H1 (cell line): ENCODE data around the gene DYNC2I2.
"Not testable (repeated sequence)": the region's sequence is repeated elsewhere in the genome, so short reads cannot be mapped to it uniquely, and the experiment has no call there.

ENCODE experiments used
- CTCF ChIP-seq, 3 experiments: IDR thresholded peaks; 1 replicate in 2 of 3; 2 replicates in 1 of 3; pipeline versions ENCODE4 v1.5.1 to v1.6.1; 2011; ENCODE audit warnings: low read length in 3 of 3, mild to moderate bottlenecking in 3 of 3, inconsistent platforms in 2 of 3, low read depth in 1 of 3, moderate library complexity in 1 of 3; ENCODE audit not compliant: insufficient read depth in 1 of 3; ENCODE audit errors: control extremely low read depth in 1 of 3
- EP300 ChIP-seq, 2 experiments: IDR thresholded peaks; 1 replicate in 1 of 2; 2 replicates in 1 of 2; pipeline ENCODE4 v1.6.1; 2011 to 2012; ENCODE audit warnings: low read depth in 2 of 2, low read length in 2 of 2, mild to moderate bottlenecking in 2 of 2, borderline replicate concordance in 1 of 2, inconsistent platforms in 1 of 2, moderate library complexity in 1 of 2
- EZH2 ChIP-seq: fragments of 200-600 bp; sonication (generic); IDR thresholded peaks from 2 replicates; pipeline ENCODE4 v1.7.1; 2012; ENCODE audit warnings: low read depth, mild to moderate bottlenecking, moderate library complexity, low read length, inconsistent platforms; ENCODE audit not compliant: severe bottlenecking
- HDAC6 ChIP-seq: IDR thresholded peaks from one replicate; pipeline ENCODE4 v1.7.1; 2012; ENCODE audit warnings: low read depth, mild to moderate bottlenecking, inconsistent platforms, low read length, moderate library complexity
- JUN ChIP-seq: IDR thresholded peaks from 2 replicates; pipeline ENCODE4 v1.6.1; 2011; ENCODE audit warnings: low read depth, mild to moderate bottlenecking, improper control_type of control experiment, low read length
- KDM1A ChIP-seq: fragments of 200-600, 300-600 bp; sonication (generic); IDR thresholded peaks from 2 replicates; pipeline ENCODE4 v1.7.1; 2016; ENCODE audit warnings: mild to moderate bottlenecking, low read length, borderline replicate concordance
- MAX ChIP-seq: IDR thresholded peaks from 2 replicates; pipeline ENCODE4 v1.6.1; 2012; ENCODE audit warnings: inconsistent platforms
- NANOG ChIP-seq: IDR thresholded peaks from 2 replicates; pipeline ENCODE4 v1.6.1; 2011; ENCODE audit warnings: low read length, low read depth, mild to moderate bottlenecking, inconsistent platforms; ENCODE audit not compliant: insufficient read depth, poor library complexity, severe bottlenecking
- POLR2A ChIP-seq, 2 experiments: IDR thresholded peaks; 1 replicate in 1 of 2; 2 replicates in 1 of 2; pipeline ENCODE4 v1.6.1; 2011; ENCODE audit warnings: low read depth in 2 of 2, low read length in 2 of 2, mild to moderate bottlenecking in 2 of 2; ENCODE audit errors: control extremely low read depth in 1 of 2
- RAD21 ChIP-seq, 2 experiments: IDR thresholded peaks in 1 of 2; conservative IDR thresholded peaks in 1 of 2; 2 replicates each; pipeline ENCODE4 v1.6.1; 2011; ENCODE audit warnings: low read depth in 2 of 2, low read length in 2 of 2, improper control_type of control experiment in 1 of 2, inconsistent platforms in 1 of 2, mild to moderate bottlenecking in 1 of 2, moderate library complexity in 1 of 2
- RFX5 ChIP-seq: IDR thresholded peaks from 2 replicates; pipeline ENCODE4 v1.6.1; 2011; ENCODE audit warnings: low read depth, low read length, improper control_type of control experiment, borderline replicate concordance
- TBP ChIP-seq: IDR thresholded peaks from 2 replicates; pipeline ENCODE4 v1.6.1; 2011; ENCODE audit warnings: low read depth, low read length, improper control_type of control experiment
- TCF12 ChIP-seq: IDR thresholded peaks from 2 replicates; pipeline ENCODE4 v1.6.1; 2011; ENCODE audit warnings: low read depth, mild to moderate bottlenecking, low read length
- YY1 ChIP-seq: IDR thresholded peaks from 2 replicates; pipeline ENCODE4 v1.6.1; 2011; ENCODE audit warnings: low read depth, mild to moderate bottlenecking, low read length

GRCh38 chr9:128585155-128585554 is 71.5 kb downstream of the DYNC2I2 start:
- TF ChIP-seq CTCF (IDR thresholded peaks at IDR 0.05; ENCODE audit: control extremely low read depth in 1 of 3, insufficient read depth in 1 of 3, low read depth in 1 of 3, low read length in 3 of 3); POLR2A (IDR thresholded peaks at IDR 0.05; ENCODE audit: control extremely low read depth in 1 of 2, low read depth in 2 of 2, low read length in 2 of 2); EZH2; TCF12; HDAC6; MAX; RAD21 (IDR thresholded peaks at IDR 0.05 in 1 of 2, conservative IDR thresholded peaks at IDR 0.05 in 1 of 2; ENCODE audit: low read depth in 2 of 2, low read length in 2 of 2); YY1; TBP; EP300 (IDR thresholded peaks at IDR 0.05; ENCODE audit: borderline replicate concordance in 1 of 2, low read depth in 2 of 2, low read length in 2 of 2); KDM1A; JUN; NANOG; RFX5: not testable (repeated sequence)
